Breast epithelium (tissue), 4 donors: ENCODE data around the gene XPA. TPM values are rescaled to one million over a fixed set of nuclear protein-coding genes. Genes with fewer than 3 reads are reported as not detected.

Experiments used
- DNase-seq, 2 donors: peaks; one replicate each; pipeline ENCODE4 v3.0.0-alpha.2; 2019; ENCODE audit warnings: low spot score in 2 of 2
- H3K27ac ChIP-seq, 2 donors: fragments of 200-600 bp; sonication (generic) in 1 of 2; one replicate each; pipeline ENCODE4 v1.5.1; 2016 to 2019; ENCODE audit warnings: mild to moderate bottlenecking in 1 of 2
- H3K27me3 ChIP-seq, 2 donors: fragments of 200-600 bp; sonication (generic) in 1 of 2; one replicate each; pipeline versions ENCODE4 v1.5.1 to v1.6.0; 2017 to 2019; ENCODE audit warnings: control low read depth in 1 of 2, mild to moderate bottlenecking in 1 of 2
- H3K36me3 ChIP-seq: fragments of 200-600 bp; one replicate; pipeline ENCODE4 v1.5.1; 2019
- H3K4me1 ChIP-seq, 2 donors: fragments of 200-600 bp; sonication (generic); one replicate each; pipeline ENCODE4 v1.5.1; 2016 to 2019; ENCODE audit warnings: control low read depth in 1 of 2
- H3K4me3 ChIP-seq, 3 donors: fragments of 200-600 bp; sonication (generic); 1 replicate in 2 of 3; 2 replicates in 1 of 3; pipeline ENCODE4 v1.5.1; 2016 to 2019; ENCODE audit warnings: mild to moderate bottlenecking in 3 of 3, moderate library complexity in 2 of 3
- H3K9me3 ChIP-seq, 2 donors: fragments of 200-600 bp; sonication (generic) in 1 of 2; one replicate each; pipeline ENCODE4 v1.5.1; 2016 to 2019; ENCODE audit warnings: control low read depth in 1 of 2
- POLR2A ChIP-seq: fragments of 450-650 bp; IDR thresholded peaks from one replicate; pipeline ENCODE4 v1.6.1; 2016; ENCODE audit warnings: antibody characterized with exemption, mild to moderate bottlenecking, moderate library complexity
- POLR2AphosphoS5 ChIP-seq, 3 donors: sonication (generic); formaldehyde crosslinking; IDR thresholded peaks; one replicate each; pipeline ENCODE4 v1.6.1; 2017; ENCODE audit warnings: antibody characterized with exemption in 3 of 3
- intact Hi-C: fragments of 100-400 bp; cut with DNase I; formaldehyde crosslinking; loops from one replicate; pipeline ENCODE4 v1.15.1; 2023; ENCODE audit warnings: low total_unique reads
- total RNA-seq, 3 donors: library from RNA; depleted of rRNA; stranded (reverse); fragments of >200 nt; gene quantifications; one replicate each; pipeline ENCODE4 v1.1.0, GENCODE V29; 2016
- TF ChIP-seq, protein P1 (sequence below), 3 donors: fragments of 450-650 bp; IDR thresholded peaks; one replicate each; pipeline ENCODE4 v1.5.1; 2016 to 2017; ENCODE audit warnings: antibody characterized with exemption in 3 of 3, mild to moderate bottlenecking in 3 of 3, moderate library complexity in 3 of 3

XPA gene
- total RNA-seq, 3 donors from 2014 or later = 15.4 to 16.8 (median 16.7) TPM

DNA sequence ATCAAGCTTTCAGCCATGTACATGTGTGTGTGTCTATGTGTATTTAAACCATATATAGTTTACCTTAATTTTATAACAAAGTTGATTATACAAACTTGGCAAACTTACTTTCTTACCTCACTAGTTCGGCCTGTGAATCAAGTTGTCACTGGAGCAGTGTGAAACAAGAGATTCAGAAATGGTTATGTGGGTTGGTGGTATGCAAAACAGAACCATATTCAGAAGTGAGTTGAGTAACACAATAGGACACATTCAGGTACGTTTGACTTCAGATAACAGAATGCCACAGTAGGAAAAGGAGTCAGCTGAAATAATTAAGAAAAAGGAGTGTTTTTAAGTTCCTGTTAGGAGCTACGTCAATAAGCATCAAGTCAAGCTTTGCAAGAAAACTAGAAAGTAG is 21.5 kb downstream of the XPA start:
- Histone ChIP-seq H3K4me1 (no peaks in the 10 kb centered on the region), H3K36me3 (no peaks in the 10 kb centered on the region), H3K27ac (no peak overlapping the region), H3K4me3 (no peak overlapping the region), H3K27me3 (no peaks in the 10 kb centered on the region), H3K9me3 (no peaks in the 10 kb centered on the region)
- TF ChIP-seq POLR2A = no peak
- TF ChIP-seq, protein P1, sequence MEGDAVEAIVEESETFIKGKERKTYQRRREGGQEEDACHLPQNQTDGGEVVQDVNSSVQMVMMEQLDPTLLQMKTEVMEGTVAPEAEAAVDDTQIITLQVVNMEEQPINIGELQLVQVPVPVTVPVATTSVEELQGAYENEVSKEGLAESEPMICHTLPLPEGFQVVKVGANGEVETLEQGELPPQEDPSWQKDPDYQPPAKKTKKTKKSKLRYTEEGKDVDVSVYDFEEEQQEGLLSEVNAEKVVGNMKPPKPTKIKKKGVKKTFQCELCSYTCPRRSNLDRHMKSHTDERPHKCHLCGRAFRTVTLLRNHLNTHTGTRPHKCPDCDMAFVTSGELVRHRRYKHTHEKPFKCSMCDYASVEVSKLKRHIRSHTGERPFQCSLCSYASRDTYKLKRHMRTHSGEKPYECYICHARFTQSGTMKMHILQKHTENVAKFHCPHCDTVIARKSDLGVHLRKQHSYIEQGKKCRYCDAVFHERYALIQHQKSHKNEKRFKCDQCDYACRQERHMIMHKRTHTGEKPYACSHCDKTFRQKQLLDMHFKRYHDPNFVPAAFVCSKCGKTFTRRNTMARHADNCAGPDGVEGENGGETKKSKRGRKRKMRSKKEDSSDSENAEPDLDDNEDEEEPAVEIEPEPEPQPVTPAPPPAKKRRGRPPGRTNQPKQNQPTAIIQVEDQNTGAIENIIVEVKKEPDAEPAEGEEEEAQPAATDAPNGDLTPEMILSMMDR (IDR thresholded peaks at IDR 0.05) = no peak
- no peak for TF ChIP-seq POLR2AphosphoS5 (IDR thresholded peaks at IDR 0.05)
- no peak for DNase-seq
- intact Hi-C loops = no loop called here

DNA sequence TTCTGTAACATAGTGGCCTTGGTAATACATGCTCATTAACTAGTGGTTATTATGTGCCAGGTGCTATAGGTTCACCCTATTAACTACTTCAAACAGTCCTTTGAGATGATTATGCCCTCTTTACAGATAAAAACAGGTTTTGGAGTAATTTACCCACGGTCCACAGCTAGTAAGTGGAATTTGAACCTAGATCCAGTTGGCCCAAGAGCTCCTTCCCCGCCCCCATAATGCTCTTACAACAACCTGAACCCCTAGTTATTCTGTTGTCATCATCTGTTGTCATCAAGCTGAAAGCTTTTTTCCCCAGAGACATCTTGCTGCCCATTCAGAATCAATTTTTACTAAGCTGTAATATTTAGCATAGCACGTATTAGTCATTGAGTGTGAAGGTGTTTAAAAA is 23.2 kb downstream of the XPA start:
- Histone ChIP-seq H3K9me3 (no peaks in the 10 kb centered on the region), H3K4me1 (no peaks in the 10 kb centered on the region), H3K27me3 (no peaks in the 10 kb centered on the region), H3K36me3 (peaks cover 3% of the 10 kb centered on the region), H3K27ac (no peak overlapping the region), H3K4me3 (no peak overlapping the region)
- intact Hi-C loops = no loop called here
- no peak for DNase-seq
- TF ChIP-seq POLR2A (no peak), POLR2AphosphoS5 (IDR thresholded peaks at IDR 0.05) (no peak)
- TF ChIP-seq, protein P1 (IDR thresholded peaks at IDR 0.05) = no peak

DNA sequence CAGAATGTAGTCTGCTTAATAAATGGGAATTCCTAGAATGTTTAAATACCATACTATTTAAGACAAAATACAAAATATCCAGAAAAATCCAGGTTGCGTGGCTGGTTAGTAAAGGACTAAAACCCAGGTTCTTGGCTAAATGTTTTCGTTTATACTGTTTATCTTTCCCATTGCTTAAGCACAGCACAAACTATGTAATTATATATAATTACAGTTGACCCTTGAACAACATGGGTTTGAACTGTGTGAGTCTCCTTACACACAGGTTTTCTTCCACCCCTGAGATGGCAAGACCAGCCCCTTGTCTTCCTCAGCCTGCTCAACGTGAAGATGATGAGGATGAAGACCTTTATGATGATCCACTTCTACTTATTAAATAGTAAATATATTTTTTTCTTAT is 24.7 kb downstream of the XPA start:
- Histone ChIP-seq H3K4me3 (no peak overlapping the region), H3K27ac (no peak overlapping the region), H3K9me3 (no peaks in the 10 kb centered on the region), H3K27me3 (no peaks in the 10 kb centered on the region), H3K36me3 (peaks cover 6% of the 10 kb centered on the region), H3K4me1 (no peaks in the 10 kb centered on the region)
- TF ChIP-seq POLR2AphosphoS5 (IDR thresholded peaks at IDR 0.05) (no peak), POLR2A (no peak)
- TF ChIP-seq, protein P1 (IDR thresholded peaks at IDR 0.05) = no peak
- DNase-seq = no peak
- intact Hi-C loops = no loop called here

DNA sequence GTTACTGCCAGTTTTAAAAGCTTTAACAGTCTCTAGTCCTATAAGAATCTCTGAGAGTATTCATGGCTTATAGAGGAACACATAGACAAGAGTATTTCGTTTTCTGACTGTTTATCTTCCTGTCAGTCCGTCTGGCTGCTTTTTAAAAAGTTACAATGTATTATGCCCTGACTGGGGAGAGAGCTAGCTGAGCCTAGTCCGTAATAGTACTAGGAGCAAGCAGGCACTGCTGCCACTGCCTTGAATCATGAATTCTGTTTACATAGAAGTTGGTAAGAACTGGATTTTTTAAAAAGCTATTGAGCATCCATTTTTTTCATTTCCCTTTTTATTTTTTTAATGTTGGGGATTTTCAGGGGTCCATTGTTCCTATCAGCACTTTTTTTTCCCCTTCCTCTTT is 26.6 kb downstream of the XPA start:
- no peaks in the 10 kb centered on the region for H3K27me3 ChIP-seq
- DNase-seq = no peak
- H3K4me3 ChIP-seq = no peak overlapping the region
- H3K4me1 ChIP-seq = no peaks in the 10 kb centered on the region
- H3K36me3 ChIP-seq = peaks cover 6% of the 10 kb centered on the region
- no peak for TF ChIP-seq POLR2AphosphoS5 (IDR thresholded peaks at IDR 0.05)
- TF ChIP-seq POLR2A = no peak
- TF ChIP-seq, protein P1 (IDR thresholded peaks at IDR 0.05) = no peak
- intact Hi-C loops = no loop called here
- H3K27ac ChIP-seq = no peak overlapping the region
- H3K9me3 ChIP-seq = no peaks in the 10 kb centered on the region

DNA sequence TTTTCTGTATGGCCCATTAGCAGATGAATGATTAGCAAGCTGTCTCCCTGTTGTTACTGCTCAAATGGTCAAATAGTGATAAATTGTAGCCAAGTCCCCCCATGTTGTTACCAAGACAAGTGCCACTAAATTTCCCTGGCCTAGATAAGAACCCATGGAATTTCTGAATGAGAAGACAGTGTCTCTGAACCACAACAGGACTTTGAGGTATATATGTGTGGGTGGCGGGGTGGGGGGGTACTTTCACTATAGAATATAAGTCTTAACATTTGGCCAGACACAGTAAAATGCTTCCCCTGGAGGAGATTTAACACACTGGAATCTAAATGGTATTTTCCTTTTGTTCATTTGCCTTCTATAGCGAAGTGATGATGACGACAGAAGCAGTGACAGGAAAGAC is 28.7 kb downstream of the XPA start:
- H3K4me1 ChIP-seq = no peaks in the 10 kb centered on the region
- H3K27me3 ChIP-seq = no peaks in the 10 kb centered on the region
- peaks cover 6% of the 10 kb centered on the region for H3K36me3 ChIP-seq
- TF ChIP-seq, protein P1 (IDR thresholded peaks at IDR 0.05) = no peak
- no peak for TF ChIP-seq POLR2AphosphoS5 (IDR thresholded peaks at IDR 0.05)
- no peak for TF ChIP-seq POLR2A
- H3K4me3 ChIP-seq = no peak overlapping the region
- no peak for DNase-seq
- no peaks in the 10 kb centered on the region for H3K9me3 ChIP-seq
- intact Hi-C loops = no loop called here
- no peak overlapping the region for H3K27ac ChIP-seq
